ENCODE data around the gene GRID1.

DNA sequence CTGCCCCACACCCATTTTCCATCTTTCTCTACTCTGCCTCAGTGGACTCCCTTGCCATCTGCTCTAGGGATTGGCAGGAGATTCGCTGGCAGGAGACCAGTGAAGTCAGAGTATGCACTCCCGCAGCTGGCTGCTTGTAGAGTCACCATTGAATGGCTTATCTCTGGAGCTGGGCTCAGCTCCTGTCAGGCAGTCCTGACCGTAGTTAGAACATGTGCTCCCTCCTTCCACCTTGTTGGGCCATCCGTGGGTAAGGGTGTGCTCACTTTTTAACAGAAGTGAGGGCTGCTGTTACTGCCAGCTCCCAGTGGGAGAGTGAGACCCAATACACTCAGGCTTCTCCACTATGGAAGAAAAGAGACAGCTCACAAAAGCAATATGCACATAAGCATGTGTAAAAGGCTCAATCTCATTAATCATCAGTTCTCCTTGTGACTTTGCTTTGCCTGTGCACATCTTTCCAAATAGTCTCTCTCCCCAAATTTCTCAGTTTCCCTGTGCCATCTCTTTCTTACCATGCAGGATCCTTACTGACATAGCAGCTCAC lies 773.3 kb downstream of the GRID1 start:
- TF ChIP-seq USF2 (IDR thresholded peaks at IDR 0.05; ENCODE audit: borderline replicate concordance, low read depth, low read length): no peak
- no peak for TF ChIP-seq POLR2AphosphoS5 (IDR thresholded peaks at IDR 0.05; ENCODE audit: low read length)
- no peak for TF ChIP-seq SIX5 (IDR thresholded peaks at IDR 0.05; ENCODE audit: low read depth, low read length, severe bottlenecking)
- no peak for TF ChIP-seq POLR2A (IDR thresholded peaks at IDR 0.05; ENCODE audit: low read depth, low read length)
- no peak for TF ChIP-seq CTCF (IDR thresholded peaks at IDR 0.05 in 2 of 3, conservative IDR thresholded peaks at IDR 0.05 in 1 of 3; ENCODE audit: control insufficient read depth in 2 of 3, extremely low read depth in 1 of 3, insufficient read depth in 1 of 3, low read depth in 3 of 3, low read length in 3 of 3)
